Neuronal stem cell (in vitro differentiated cells): ENCODE measurements around the gene FXYD6.

Source experiments
- DNase-seq: peaks from one replicate; pipeline ENCODE4 v3.0.0-alpha.2; 2013; ENCODE audit warnings: low spot score
- H2AFZ ChIP-seq: one replicate; pipeline ENCODE4 v1.6.1; 2013; ENCODE audit warnings: mild to moderate bottlenecking, low read length, inconsistent platforms
- H2AK5ac ChIP-seq: 2 replicates; pipeline ENCODE4 v1.6.1; 2013; ENCODE audit warnings: low read depth, mild to moderate bottlenecking, inconsistent platforms, low read length, moderate library complexity, mixed read lengths
- H2BK120ac ChIP-seq: 2 replicates; pipeline ENCODE4 v1.6.1; 2013; ENCODE audit warnings: low read depth, mild to moderate bottlenecking, inconsistent platforms, low read length, moderate library complexity, mixed read lengths
- H2BK12ac ChIP-seq: one replicate; pipeline ENCODE4 v1.6.1; 2013; ENCODE audit warnings: low read length, inconsistent platforms
- H2BK15ac ChIP-seq: 2 replicates; pipeline ENCODE4 v1.6.1; 2013; ENCODE audit warnings: mild to moderate bottlenecking, low read length, inconsistent platforms, mixed read lengths
- H2BK5ac ChIP-seq: one replicate; pipeline ENCODE4 v1.6.1; 2013; ENCODE audit warnings: inconsistent platforms, mild to moderate bottlenecking, low read length, moderate library complexity
- H3K14ac ChIP-seq: one replicate; pipeline ENCODE4 v1.6.1; 2013; ENCODE audit warnings: low read length, inconsistent platforms
- H3K18ac ChIP-seq: 2 replicates; pipeline ENCODE4 v1.6.1; 2013; ENCODE audit warnings: low read length, inconsistent platforms
- H3K23ac ChIP-seq: 2 replicates; pipeline ENCODE4 v1.6.1; 2013; ENCODE audit warnings: low read depth, mild to moderate bottlenecking, mixed read lengths, low read length, inconsistent platforms; ENCODE audit not compliant: poor library complexity
- H3K27ac ChIP-seq: replicated peaks from 3 replicates; pipeline ENCODE4 v1.5.1; 2013; ENCODE audit warnings: low read length, inconsistent platforms
- H3K27me3 ChIP-seq, 3 experiments: 2 replicates each; pipeline ENCODE4 v1.6.1; 2013; ENCODE audit warnings: low read length in 3 of 3, mild to moderate bottlenecking in 2 of 3, inconsistent platforms in 1 of 3, low read depth in 1 of 3, mixed read lengths in 1 of 3, moderate library complexity in 1 of 3; ENCODE audit not compliant: control insufficient read depth in 3 of 3, insufficient read depth in 3 of 3
- H3K36me3 ChIP-seq, 2 donors: replicated peaks in 1 of 2; 2 replicates each; pipeline ENCODE4 v1.6.1; 2013; ENCODE audit warnings: low read length in 2 of 2; ENCODE audit not compliant: control insufficient read depth in 2 of 2, insufficient read depth in 2 of 2
- H3K4ac ChIP-seq: 2 replicates; pipeline ENCODE4 v1.6.1; 2013; ENCODE audit warnings: inconsistent platforms, mild to moderate bottlenecking, low read length, moderate library complexity
- H3K4me1 ChIP-seq, 2 donors: 1 replicate in 1 of 2; 2 replicates in 1 of 2; pipeline ENCODE4 v1.6.1; 2013; ENCODE audit warnings: low read length in 2 of 2, low read depth in 1 of 2; ENCODE audit not compliant: control insufficient read depth in 2 of 2, insufficient read depth in 1 of 2
- H3K4me2 ChIP-seq: one replicate; pipeline ENCODE4 v1.6.1; 2013; ENCODE audit warnings: mild to moderate bottlenecking, low read length, inconsistent platforms; ENCODE audit not compliant: insufficient read depth, poor library complexity, severe bottlenecking
- H3K4me3 ChIP-seq, 2 donors: 2 replicates each; pipeline ENCODE4 v1.5.1; 2013; ENCODE audit warnings: low read length in 2 of 2, mild to moderate bottlenecking in 2 of 2, inconsistent platforms in 1 of 2, moderate library complexity in 1 of 2
- H3K79me1 ChIP-seq: one replicate; pipeline ENCODE4 v1.6.1; 2013; ENCODE audit warnings: low read depth, mild to moderate bottlenecking, inconsistent platforms, low read length, moderate library complexity
- H3K9ac ChIP-seq: one replicate; pipeline ENCODE4 v1.6.1; 2013; ENCODE audit warnings: mild to moderate bottlenecking, low read depth, low read length, inconsistent platforms; ENCODE audit not compliant: poor library complexity
- H3K9me3 ChIP-seq, 2 donors: replicated peaks in 1 of 2; 2 replicates each; pipeline versions ENCODE3 to v1.6.1; 2013; ENCODE audit warnings: low read length in 2 of 2, mild to moderate bottlenecking in 2 of 2, inconsistent platforms in 1 of 2, low read depth in 1 of 2, mixed read lengths in 1 of 2, moderate library complexity in 1 of 2; ENCODE audit not compliant: control insufficient read depth in 2 of 2, insufficient read depth in 1 of 2
- H4K8ac ChIP-seq: one replicate; pipeline ENCODE4 v1.6.1; 2013; ENCODE audit warnings: low read depth, mild to moderate bottlenecking, inconsistent platforms, low read length, moderate library complexity
- H4K91ac ChIP-seq: one replicate; pipeline ENCODE4 v1.6.1; 2013; ENCODE audit warnings: low read length, low read depth, mild to moderate bottlenecking, inconsistent platforms; ENCODE audit not compliant: poor library complexity
- WGBS, 2 donors: extraction: QIAGEN DNeasy Blood & Tissue Kit; methylation state at CpG; one replicate each; pipeline ENCODE4 v1.1.7; 2013; ENCODE audit warnings: missing lambda C conversion rate in 2 of 2, mixed read lengths in 1 of 2; ENCODE audit not compliant: insufficient read length in 2 of 2, insufficient replicate concordance in 1 of 2; ENCODE audit errors: extremely low coverage in 2 of 2; 5-methylcytosine and 5-hydroxymethylcytosine counted together

Gene FXYD6

DNA sequence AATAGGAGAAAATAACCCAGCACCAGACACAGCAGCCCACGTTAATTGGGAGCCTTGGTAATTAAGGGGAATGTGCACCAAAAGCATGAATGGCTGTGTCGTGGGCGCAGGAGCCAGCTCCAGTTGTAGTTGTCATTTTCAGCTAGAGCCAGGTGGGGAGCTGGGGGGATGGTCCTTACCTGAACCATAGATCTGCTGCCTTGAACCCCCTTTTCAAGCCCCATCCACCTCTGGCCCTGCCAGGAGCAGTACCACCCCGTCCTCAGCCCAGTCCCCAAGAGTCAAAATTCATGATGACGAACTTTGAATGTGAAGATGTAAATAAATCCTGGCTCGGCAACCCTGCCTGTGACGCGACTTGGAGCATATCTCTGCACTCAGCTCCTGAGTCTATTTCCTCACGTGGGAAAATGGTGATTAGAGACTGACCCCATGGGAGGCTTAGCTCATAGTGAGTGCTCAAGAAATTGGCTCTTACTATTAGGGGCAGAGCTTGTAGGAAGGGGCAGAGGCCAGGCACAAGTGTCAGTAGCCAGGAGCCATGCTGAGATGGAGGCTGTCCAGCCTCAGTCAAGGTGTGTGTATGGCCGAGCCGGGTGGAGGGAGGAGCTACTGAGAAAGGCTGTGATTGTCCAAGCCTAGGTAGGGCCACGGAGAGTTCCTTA is 794 bp upstream of the FXYD6 start:
- peaks cover 0 to 52% (median 0%) of the 10 kb centered on the region in 3 experiments for H3K27me3 ChIP-seq

GRCh38 chr11:117876059-117876340 is 458 bp downstream of the FXYD6 start:
- Histone ChIP-seq H3K14ac (peak overlapping the region; percentile 72), H3K9me3 (no peaks in the 10 kb centered on the region), H2AK5ac (peak overlapping the region; percentile 82), H3K27ac (peak overlapping the region; percentile 21), H3K4me3 (peak overlapping the region; percentile 81 to 85), H2AFZ (peak overlapping the region; percentile 98), H3K23ac (peak overlapping the region; percentile 38), H2BK15ac (peak overlapping the region; percentile 77), H4K91ac (peak overlapping the region; percentile 76), H2BK12ac (peak overlapping the region; percentile 12), H3K4me2 (peak overlapping the region; percentile 97), H3K18ac (peak overlapping the region; percentile 97), H4K8ac (peak overlapping the region; percentile 20), H2BK120ac (no peak overlapping the region), H3K9ac (peak overlapping the region; percentile 96), H3K36me3 (peaks cover 3 to 4% of the 10 kb centered on the region in 2 donors), H3K4me1 (peaks cover 15 to 22% of the 10 kb centered on the region in 2 donors), H3K27me3 (peaks cover 0 to 40% (median 0%) of the 10 kb centered on the region in 3 experiments), H3K79me1 (peaks cover 11% of the 10 kb centered on the region), H3K4ac (no peak overlapping the region), H2BK5ac (peak overlapping the region; percentile 93)
- no CpG with 5 or more reads among the region's 9 CpGs for WGBS, 2 donors
- DNase-seq, result no peak

More for the DNA sequence above, 794 bp upstream of the FXYD6 start:
- peaks cover 15 to 19% of the 10 kb centered on the region in 2 donors for H3K4me1 ChIP-seq
- H2AFZ ChIP-seq, result peak overlapping the region; percentile 98
- no CpG with 5 or more reads among the region's 12 CpGs for WGBS, 2 donors
- peak overlapping the region; percentile 74 for H3K4me2 ChIP-seq
- H3K23ac ChIP-seq, result no peak overlapping the region
- H3K14ac ChIP-seq, result no peak overlapping the region
- H2BK120ac ChIP-seq, result no peak overlapping the region
- no peak overlapping the region for H4K91ac ChIP-seq
- DNase-seq, result no peak
- H2BK5ac ChIP-seq, result peak overlapping the region; percentile 59
- H3K9ac ChIP-seq, result peak overlapping the region; percentile 56
- peaks cover 8% of the 10 kb centered on the region for H3K79me1 ChIP-seq
- H3K4ac ChIP-seq, result no peak overlapping the region
- H3K18ac ChIP-seq, result peak overlapping the region; percentile 33
- no peak overlapping the region for H2AK5ac ChIP-seq
- peak overlapping the region; percentile 48 for H3K27ac ChIP-seq
- no peak overlapping the region for H2BK15ac ChIP-seq
- no peak overlapping the region for H4K8ac ChIP-seq
- peak overlapping the region; percentile 65 to 81 for H3K4me3 ChIP-seq
- H3K36me3 ChIP-seq, result peaks cover 0 to 1% of the 10 kb centered on the region in 2 donors
- H2BK12ac ChIP-seq, result no peak overlapping the region
- H3K9me3 ChIP-seq, result no peaks in the 10 kb centered on the region

DNA sequence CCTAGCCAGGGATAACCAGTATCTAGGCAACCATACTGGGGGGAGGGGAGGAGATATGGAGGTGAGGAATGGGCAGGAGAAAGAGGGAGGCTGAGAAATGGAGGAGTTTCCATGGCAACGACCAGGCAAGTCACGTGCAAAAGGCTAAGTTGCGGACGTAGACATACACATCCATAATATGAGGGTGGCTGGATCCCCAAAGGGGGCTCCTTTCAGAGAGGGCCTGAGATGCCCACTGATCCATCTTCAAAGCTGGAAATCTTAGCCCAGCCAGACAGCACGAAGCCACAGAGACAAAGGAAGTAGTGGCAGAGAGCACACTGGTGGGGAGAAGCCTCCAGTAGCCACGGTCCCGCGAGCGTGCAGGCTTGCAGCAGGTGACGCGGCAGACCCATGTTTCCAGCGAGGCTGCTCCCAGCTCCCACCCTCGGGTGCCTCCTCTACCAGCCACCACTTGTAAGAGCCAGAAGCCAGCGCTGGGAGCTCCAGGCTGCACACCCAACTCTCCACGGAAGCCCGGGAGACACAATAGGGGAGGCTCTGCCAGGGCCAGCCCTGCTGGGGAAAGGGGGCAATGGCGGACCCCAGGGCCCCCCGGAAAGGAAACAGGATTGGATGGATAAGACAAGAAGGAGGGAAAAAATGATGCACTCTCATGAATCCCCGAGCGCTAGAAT is 938 bp downstream of the FXYD6 start:
- no peak for DNase-seq
- Histone ChIP-seq H3K4me1 (peaks cover 18 to 25% of the 10 kb centered on the region in 2 donors), H3K4me2 (peak overlapping the region; percentile 97), H3K27me3 (peaks cover 0 to 35% (median 0%) of the 10 kb centered on the region in 3 experiments), H2BK12ac (no peak overlapping the region), H3K9me3 (no peaks in the 10 kb centered on the region), H2BK15ac (peak overlapping the region; percentile 50), H3K14ac (no peak overlapping the region), H3K36me3 (peaks cover 3 to 4% of the 10 kb centered on the region in 2 donors), H3K4me3 (peak overlapping the region; percentile 81 to 85), H2AK5ac (peak overlapping the region; percentile 82), H3K18ac (peak overlapping the region; percentile 97), H4K8ac (no peak overlapping the region), H3K23ac (peak overlapping the region; percentile 38), H3K9ac (peak overlapping the region; percentile 96), H4K91ac (no peak overlapping the region), H2BK5ac (peak overlapping the region; percentile 93), H3K4ac (no peak overlapping the region), H3K79me1 (peaks cover 13% of the 10 kb centered on the region), H2AFZ (peak overlapping the region; percentile 98), H3K27ac (peak overlapping the region; percentile 18), H2BK120ac (no peak overlapping the region)
- WGBS, 2 donors, result no CpG with 5 or more reads among the region's 20 CpGs

DNA sequence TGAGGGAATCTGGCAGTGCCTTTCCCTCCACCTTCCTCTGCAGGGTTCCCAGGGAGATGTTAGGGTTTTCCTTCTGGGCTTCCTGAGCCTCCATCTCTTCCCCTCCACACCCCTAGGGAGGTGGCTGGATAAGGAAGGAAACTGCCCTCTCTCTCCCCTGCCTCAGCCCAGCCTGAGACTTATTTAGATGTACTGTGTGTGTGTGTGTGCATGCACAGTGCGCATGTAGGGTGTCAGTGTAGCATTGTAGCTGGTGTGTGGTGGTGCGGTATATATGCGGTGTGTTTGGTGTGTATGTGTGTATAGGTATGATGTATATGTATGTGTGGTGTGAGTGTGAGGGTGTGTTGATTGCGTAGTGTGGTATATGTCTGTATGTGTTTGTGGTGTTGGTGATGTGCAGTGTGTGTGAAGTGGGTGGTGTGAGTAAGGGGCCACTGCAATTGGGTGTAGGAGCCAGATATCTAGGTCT is 1.5 kb downstream of the FXYD6 start:
- 100% methylated on average over 2 to 3 of the region's 4 CpGs for WGBS, 2 donors
- peak overlapping the region; percentile 38 for H3K27ac ChIP-seq

More for the DNA sequence above, 1.5 kb downstream of the FXYD6 start:
- Histone ChIP-seq H3K4ac (peak overlapping the region; percentile 57), H3K36me3 (peaks cover 3 to 4% of the 10 kb centered on the region in 2 donors), H3K4me2 (peak overlapping the region; percentile 97), H2BK15ac (peak overlapping the region; percentile 13), H2BK5ac (no peak overlapping the region), H3K4me3 (peak overlapping the region; percentile 81 to 85), H3K27me3 (peaks cover 0 to 29% (median 0%) of the 10 kb centered on the region in 3 experiments), H3K18ac (peak overlapping the region; percentile 29), H4K8ac (peak overlapping the region; percentile 77), H2AK5ac (peak overlapping the region; percentile 20), H3K9me3 (no peaks in the 10 kb centered on the region), H4K91ac (no peak overlapping the region), H3K79me1 (peaks cover 16% of the 10 kb centered on the region), H3K14ac (no peak overlapping the region), H3K23ac (peak overlapping the region; percentile 45), H3K4me1 (peaks cover 23 to 30% of the 10 kb centered on the region in 2 donors), H2BK120ac (no peak overlapping the region), H3K9ac (no peak overlapping the region), H2BK12ac (no peak overlapping the region), H2AFZ (no peak overlapping the region)
- DNase-seq, result no peak
